IMR-90 (cell line): ENCODE measurements around the gene WIPF1. TPM values are rescaled to one million over a fixed set of nuclear protein-coding genes. Genes with fewer than 3 reads are reported as not detected.

ENCODE experiments used
- ATAC-seq: fragments of 200-7000 bp; cut with Tn5 transposase; 2 replicates; pipeline ENCODE4 v1.9.1; 2020; ENCODE audit warnings: low read depth, mild to moderate bottlenecking, moderate library complexity
- BruUV-seq: library from RNA; stranded (reverse); fragments of 400-500 nt; replicated peaks from 2 replicates; lab custom pipeline; 2021; lab: Mats Ljungman, UMichigan
- CTCF ChIA-PET: fragments of 300-600 bp; formaldehyde crosslinking; extraction: SDS; loops from one replicate; lab custom pipeline; 2021; ENCODE audit warnings: antibody characterized with exemption; lab: Yijun Ruan, JAX
- POLR2A ChIA-PET: fragments of 300-600 bp; sonication (Branson Sonifier 250); formaldehyde crosslinking; loops from one replicate; lab custom pipeline; 2022; ENCODE audit warnings: antibody characterized with exemption; ENCODE audit not compliant: unreplicated experiment; lab: Charles Lee
- DNase-seq: peaks from one replicate; pipeline ENCODE4 v3.0.0; 2013
- H2AFZ ChIP-seq: replicated peaks from 2 replicates; pipeline ENCODE3; 2013; ENCODE audit warnings: low read length, mild to moderate bottlenecking; ENCODE audit not compliant: poor library complexity
- H2AK5ac ChIP-seq: 2 replicates; pipeline ENCODE4 v1.6.1; 2013; ENCODE audit warnings: low read depth, low read length, inconsistent platforms
- H2AK9ac ChIP-seq: replicated peaks from 2 replicates; pipeline ENCODE3; 2013; ENCODE audit warnings: mild to moderate bottlenecking, low read depth, low read length, moderate library complexity; ENCODE audit not compliant: poor library complexity
- H2BK120ac ChIP-seq: 2 replicates; pipeline ENCODE4 v1.6.1; 2013; ENCODE audit warnings: low read depth, low read length, inconsistent platforms
- H2BK15ac ChIP-seq: 3 replicates; pipeline ENCODE4 v1.6.1; 2013; ENCODE audit warnings: low read depth, low read length, inconsistent platforms
- H2BK20ac ChIP-seq: 2 replicates; pipeline ENCODE4 v1.6.1; 2013; ENCODE audit warnings: low read depth, mild to moderate bottlenecking, inconsistent platforms, low read length, moderate library complexity
- H2BK5ac ChIP-seq: 2 replicates; pipeline ENCODE4 v1.6.1; 2013; ENCODE audit warnings: mild to moderate bottlenecking, low read depth, low read length, inconsistent platforms; ENCODE audit not compliant: poor library complexity, severe bottlenecking
- H3K14ac ChIP-seq: replicated peaks from 2 replicates; pipeline ENCODE4 v1.6.1; 2013; ENCODE audit warnings: low read depth, low read length, inconsistent platforms
- H3K18ac ChIP-seq: 2 replicates; pipeline ENCODE4 v1.6.1; 2013; ENCODE audit warnings: low read depth, low read length, control low read depth
- H3K23ac ChIP-seq: 2 replicates; pipeline ENCODE4 v1.6.1; 2013; ENCODE audit warnings: low read depth, low read length, inconsistent platforms
- H3K27ac ChIP-seq: 2 replicates; pipeline ENCODE4 v1.5.1; 2013; ENCODE audit warnings: mild to moderate bottlenecking, control low read depth, low read length; ENCODE audit not compliant: insufficient read depth
- H3K27me3 ChIP-seq: 2 replicates; pipeline ENCODE4 v1.6.1; 2013; ENCODE audit warnings: low read length; ENCODE audit not compliant: control insufficient read depth, insufficient read depth
- H3K36me3 ChIP-seq: 2 replicates; pipeline ENCODE4 v1.6.1; 2013; ENCODE audit warnings: low read length, mixed read lengths; ENCODE audit not compliant: control insufficient read depth, insufficient read depth
- H3K4ac ChIP-seq: 2 replicates; pipeline ENCODE4 v1.6.1; 2013; ENCODE audit warnings: low read depth, low read length, inconsistent platforms
- H3K4me1 ChIP-seq: 2 replicates; pipeline ENCODE4 v1.6.1; 2013; ENCODE audit warnings: low read length, mixed read lengths; ENCODE audit not compliant: control insufficient read depth, insufficient read depth
- H3K4me2 ChIP-seq: 2 replicates; pipeline ENCODE4 v1.6.1; 2013; ENCODE audit warnings: low read depth, mild to moderate bottlenecking, control low read depth, low read length, moderate library complexity
- H3K4me3 ChIP-seq: 2 replicates; pipeline ENCODE4 v1.5.1; 2013; ENCODE audit warnings: low read depth, mild to moderate bottlenecking, control low read depth, low read length, moderate library complexity; ENCODE audit not compliant: insufficient read depth
- H3K56ac ChIP-seq: 2 replicates; pipeline ENCODE4 v1.6.1; 2013; ENCODE audit warnings: low read length, inconsistent platforms; ENCODE audit not compliant: insufficient read depth; ENCODE audit errors: extremely low read depth
- H3K79me1 ChIP-seq, 2 experiments: 2 replicates each; pipeline ENCODE4 v1.6.1; 2013; ENCODE audit warnings: low read length in 2 of 2, inconsistent platforms in 1 of 2, low read depth in 1 of 2
- H3K9ac ChIP-seq: 2 replicates; pipeline ENCODE4 v1.6.1; 2013; ENCODE audit warnings: low read depth, low read length, control low read depth
- H3K9me1 ChIP-seq: 2 replicates; pipeline ENCODE4 v1.6.1; 2013; ENCODE audit warnings: low read length, inconsistent platforms; ENCODE audit not compliant: insufficient read depth
- H3K9me3 ChIP-seq: 2 replicates; pipeline ENCODE4 v1.6.1; 2013; ENCODE audit warnings: low read length; ENCODE audit not compliant: control insufficient read depth, insufficient read depth
- H4K20me1 ChIP-seq: 2 replicates; pipeline ENCODE4 v1.6.1; 2013; ENCODE audit warnings: low read length, inconsistent platforms; ENCODE audit not compliant: insufficient read depth
- H4K5ac ChIP-seq: 2 replicates; pipeline ENCODE4 v1.6.1; 2013; ENCODE audit warnings: mild to moderate bottlenecking, low read depth, low read length, control low read depth
- H4K8ac ChIP-seq, 2 experiments: 2 replicates each; pipeline ENCODE4 v1.6.1; 2013; ENCODE audit warnings: low read depth in 2 of 2, low read length in 2 of 2, control low read depth in 1 of 2, inconsistent platforms in 1 of 2
- H4K91ac ChIP-seq: 2 replicates; pipeline ENCODE4 v1.6.1; 2013; ENCODE audit warnings: low read depth, low read length, inconsistent platforms; ENCODE audit not compliant: insufficient read depth
- CEBPB ChIP-seq: IDR thresholded peaks from 2 replicates; pipeline ENCODE4 v1.6.1; 2012; ENCODE audit warnings: low read depth, low read length, improper control_type of control experiment
- MAFK ChIP-seq: IDR thresholded peaks from 2 replicates; pipeline ENCODE4 v1.6.1; 2012; ENCODE audit warnings: low read depth, low read length, improper control_type of control experiment
- POLR2A ChIP-seq: IDR thresholded peaks from 2 replicates; pipeline ENCODE4 v1.6.1; 2012; ENCODE audit warnings: mild to moderate bottlenecking, low read depth, low read length
- RCOR1 ChIP-seq: IDR thresholded peaks from 2 replicates; pipeline ENCODE4 v1.6.1; 2012; ENCODE audit warnings: mild to moderate bottlenecking, low read length, improper control_type of control experiment; ENCODE audit not compliant: insufficient replicate concordance
- WGBS, 2 experiments: methylation state at CpG; one replicate each; pipeline versions ENCODE4 v1.1.5 to v1.1.7; 2013; ENCODE audit warnings: missing lambda C conversion rate in 2 of 2; ENCODE audit not compliant: insufficient read length in 1 of 2; ENCODE audit errors: extremely low coverage in 2 of 2; 5-methylcytosine and 5-hydroxymethylcytosine counted together
- dilution Hi-C: fragments of 300-500 bp; cut with HindIII; formaldehyde crosslinking; loops from one replicate; pipeline ENCODE4 v1.14.3; 2018; ENCODE audit warnings: low sequenced_read_pairs; ENCODE audit not compliant: unreplicated experiment
- in situ Hi-C: fragments of 300-500 bp; cut with MboI; formaldehyde crosslinking; loops from 3 replicates; pipeline ENCODE4 v1.14.3; 2019; ENCODE audit warnings: low sequenced_read_pairs, inconsistent platforms, mixed read lengths
- intact Hi-C: fragments of 100-400 bp; cut with micrococcal nuclease; formaldehyde crosslinking; loops from 2 replicates; pipeline ENCODE4 v1.10.0; 2022
- polyA plus RNA-seq, 3 experiments: library from polyadenylated mRNA; depleted of rRNA; stranded (reverse); fragments of >200 nt; gene quantifications; 2 replicates each; pipeline ENCODE4 v1.2.3, GENCODE V29; 2012; ENCODE audit warnings: low replicate concordance in 1 of 3
- total RNA-seq: library from RNA; depleted of rRNA; stranded (reverse); fragments of >200 nt; gene quantifications from 2 replicates; pipeline ENCODE4 v1.2.3, GENCODE V29; 2012
- TF ChIP-seq, protein P1 (sequence below): fragments of 150-350 bp; IDR thresholded peaks from 2 replicates; pipeline ENCODE4 v1.6.1; 2016; ENCODE audit warnings: low read depth, mild to moderate bottlenecking, low read length, moderate library complexity, borderline replicate concordance

Gene WIPF1
- total and polyA plus RNA-seq, 2 of the 4 experiments (the other 2 are of a cell fraction), result 2.7 to 13.5 TPM

DNA sequence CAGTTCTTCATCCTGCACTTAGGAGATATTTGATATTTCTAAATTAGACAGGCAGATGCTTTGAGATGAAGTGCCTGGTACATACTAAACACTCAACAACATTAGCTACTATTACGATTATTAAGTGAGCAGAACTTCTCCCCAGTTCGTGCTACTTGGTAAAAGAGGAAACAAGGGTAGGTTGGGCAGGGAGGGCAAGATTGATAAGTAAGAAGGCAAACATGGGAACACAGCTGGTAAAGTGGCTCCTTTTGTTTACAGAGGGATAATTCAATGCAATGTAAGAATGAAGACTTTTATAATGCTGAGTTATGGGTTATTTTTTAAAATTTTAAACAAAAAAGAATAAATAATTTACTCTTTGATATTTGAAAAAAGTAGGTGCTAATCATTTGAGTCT lies 15.9 kb upstream of the WIPF1 start:
- Histone ChIP-seq H4K20me1 (peaks cover 8% of the 10 kb centered on the region; the same call in 1 of the 2 replicates), H3K36me3 (no peaks in the 10 kb centered on the region), H3K9me1 (peaks cover 18% of the 10 kb centered on the region), H4K91ac (peak overlapping the region; percentile 54; the same call in 1 of the 2 replicates), H3K79me1 (peaks cover 7 to 29% of the 10 kb centered on the region in 2 experiments), H3K14ac (0 out of 2 replicates have a peak overlapping the region, but pooled peaks have one; percentile 25), H3K4ac (peak overlapping the region; percentile 10; the same call in 1 of the 2 replicates), H3K27me3 (no peaks in the 10 kb centered on the region), H3K23ac (no peak overlapping the region), H3K27ac (no peak overlapping the region), H3K4me3 (no peak overlapping the region), H3K9me3 (no peaks in the 10 kb centered on the region), H2AFZ (no peak overlapping the region), H3K4me2 (no peak overlapping the region), H2BK5ac (no peak overlapping the region), H2BK20ac (no peak overlapping the region), H3K18ac (no peak overlapping the region; the same call in 1 of the 2 replicates), H4K5ac (no peak overlapping the region), H2AK5ac (peak overlapping the region; percentile 39; the same call in 1 of the 2 replicates), H3K56ac (no peak overlapping the region), H2AK9ac (no peak overlapping the region), H3K4me1 (peaks cover 12% of the 10 kb centered on the region), H3K9ac (no peak overlapping the region), H2BK120ac (peak overlapping the region; percentile 14; the same call in 1 of the 2 replicates), H2BK15ac (no peak overlapping the region), H4K8ac (no peak overlapping the region)
- ChIA-PET CTCF (interaction anchor here (1.0 kb wide), 1 partner anchor 18 kb away, joined by 3 read pairs; no protein-coding TSS in a partner anchor), POLR2A (no interaction called here)
- DNase-seq (no peak), ATAC-seq (no peak)
- in situ Hi-C loops, result no loop called here
- TF ChIP-seq, protein P1, sequence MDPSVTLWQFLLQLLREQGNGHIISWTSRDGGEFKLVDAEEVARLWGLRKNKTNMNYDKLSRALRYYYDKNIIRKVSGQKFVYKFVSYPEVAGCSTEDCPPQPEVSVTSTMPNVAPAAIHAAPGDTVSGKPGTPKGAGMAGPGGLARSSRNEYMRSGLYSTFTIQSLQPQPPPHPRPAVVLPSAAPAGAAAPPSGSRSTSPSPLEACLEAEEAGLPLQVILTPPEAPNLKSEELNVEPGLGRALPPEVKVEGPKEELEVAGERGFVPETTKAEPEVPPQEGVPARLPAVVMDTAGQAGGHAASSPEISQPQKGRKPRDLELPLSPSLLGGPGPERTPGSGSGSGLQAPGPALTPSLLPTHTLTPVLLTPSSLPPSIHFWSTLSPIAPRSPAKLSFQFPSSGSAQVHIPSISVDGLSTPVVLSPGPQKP, result no peak
- TF ChIP-seq POLR2A (no peak), CEBPB (no peak), MAFK (no peak), RCOR1 (no peak)
- intact Hi-C loops, result no loop called here
- BruUV-seq, result no TSS peak
- dilution Hi-C loops, result no loop called here
- WGBS, 2 experiments, result no CpG with 5 or more reads among the region's 2 CpGs
